GM19193 (cell line): ENCODE results near the gene SCMH1.

Source experiments
- POLR2A ChIP-seq: IDR thresholded peaks from 4 replicates; pipeline ENCODE4 v1.6.1; 2011; ENCODE audit not compliant: insufficient read depth, insufficient read length; ENCODE audit errors: extremely low read depth

SCMH1 gene

GRCh38 chr1:41018018-41018410, 224.1 kb downstream of the SCMH1 start:
- TF ChIP-seq POLR2A, result no peak

- no peak for TF ChIP-seq POLR2A
Measured at GRCh38 chr1:41017141-41018017, 224.7 kb downstream of the SCMH1 start.

- peak; percentile 23 for TF ChIP-seq POLR2A
Measured at GRCh38 chr1:41015897-41016470, 226.1 kb downstream of the SCMH1 start.

- TF ChIP-seq POLR2A, result no peak
Measured at GRCh38 chr1:41015281-41015896, 226.7 kb downstream of the SCMH1 start.

- TF ChIP-seq POLR2A, result no peak
Measured at GRCh38 chr1:41014871-41015270, 227.2 kb downstream of the SCMH1 start.

GRCh38 chr1:41013796-41014195, 228.3 kb downstream of the SCMH1 start:
- no peak for TF ChIP-seq POLR2A

GRCh38 chr1:41013024-41013423, 229.1 kb downstream of the SCMH1 start:
- TF ChIP-seq POLR2A, result no peak

GRCh38 chr1:41010345-41010744, 231.8 kb downstream of the SCMH1 start:
- TF ChIP-seq POLR2A, result no peak

- no peak for TF ChIP-seq POLR2A
Measured at GRCh38 chr1:41009466-41009865, 232.6 kb downstream of the SCMH1 start.

GRCh38 chr1:41006942-41007865, 234.9 kb downstream of the SCMH1 start:
- no peak for TF ChIP-seq POLR2A

- TF ChIP-seq POLR2A, result no peak
Measured at GRCh38 chr1:41005876-41006275, 236.2 kb downstream of the SCMH1 start.

GRCh38 chr1:41003640-41004220, 238.4 kb downstream of the SCMH1 start:
- TF ChIP-seq POLR2A, result no peak

GRCh38 chr1:41003127-41003639, 238.9 kb downstream of the SCMH1 start:
- no peak for TF ChIP-seq POLR2A

- TF ChIP-seq POLR2A, result no peak
Measured at GRCh38 chr1:40998668-40999067, 243.4 kb downstream of the SCMH1 start.
